H1 (cell line): Measurements from ENCODE around the gene BRD3OS. TPM values are rescaled to one million over a fixed set of nuclear protein-coding genes. Genes with fewer than 3 reads are reported as not detected.

Experiments used
- CREB1 ChIP-seq: IDR thresholded peaks from 2 replicates; pipeline ENCODE4 v1.6.1; 2012; ENCODE audit warnings: inconsistent platforms
- polyA plus RNA-seq, 7 experiments: library from polyadenylated mRNA; depleted of rRNA in 3 of 7; stranded (reverse) in 5 of 7; unstranded in 2 of 7; fragments of >200 nt in 5 of 7; fragments of 200-250 nt in 2 of 7; gene quantifications; 1 replicate in 5 of 7; 2 replicates in 1 of 7; 4 replicates in 1 of 7; pipeline versions ENCODE4 v1.2.1 to v1.2.3, GENCODE V29; 2011 to 2013; ENCODE audit warnings: missing spikeins in 2 of 7, mixed read lengths in 2 of 7
- total RNA-seq: library from RNA; stranded (reverse); fragmentation: NEBNext Ultra II Directional; extraction: Animal tissue kit (Norgen Biotek cat#: 25700); gene quantifications from 2 replicates; pipeline ENCODE4 v1.2.1, GENCODE V29; 2021
- TF ChIP-seq, protein P1 (sequence below), 3 experiments: IDR thresholded peaks; 1 replicate in 2 of 3; 2 replicates in 1 of 3; pipeline versions ENCODE4 v1.5.1 to v1.6.1; 2011; ENCODE audit warnings: low read length in 3 of 3, mild to moderate bottlenecking in 3 of 3, inconsistent platforms in 2 of 3, low read depth in 1 of 3, moderate library complexity in 1 of 3; ENCODE audit not compliant: insufficient read depth in 1 of 3; ENCODE audit errors: control extremely low read depth in 1 of 3

Gene BRD3OS
- total and polyA plus RNA-seq, 2 of the 8 experiments (the other 6 are each of a cell fraction or from before 2014, with no cell fraction given): 12.7 to 20.2 TPM

- TF ChIP-seq, protein P1, sequence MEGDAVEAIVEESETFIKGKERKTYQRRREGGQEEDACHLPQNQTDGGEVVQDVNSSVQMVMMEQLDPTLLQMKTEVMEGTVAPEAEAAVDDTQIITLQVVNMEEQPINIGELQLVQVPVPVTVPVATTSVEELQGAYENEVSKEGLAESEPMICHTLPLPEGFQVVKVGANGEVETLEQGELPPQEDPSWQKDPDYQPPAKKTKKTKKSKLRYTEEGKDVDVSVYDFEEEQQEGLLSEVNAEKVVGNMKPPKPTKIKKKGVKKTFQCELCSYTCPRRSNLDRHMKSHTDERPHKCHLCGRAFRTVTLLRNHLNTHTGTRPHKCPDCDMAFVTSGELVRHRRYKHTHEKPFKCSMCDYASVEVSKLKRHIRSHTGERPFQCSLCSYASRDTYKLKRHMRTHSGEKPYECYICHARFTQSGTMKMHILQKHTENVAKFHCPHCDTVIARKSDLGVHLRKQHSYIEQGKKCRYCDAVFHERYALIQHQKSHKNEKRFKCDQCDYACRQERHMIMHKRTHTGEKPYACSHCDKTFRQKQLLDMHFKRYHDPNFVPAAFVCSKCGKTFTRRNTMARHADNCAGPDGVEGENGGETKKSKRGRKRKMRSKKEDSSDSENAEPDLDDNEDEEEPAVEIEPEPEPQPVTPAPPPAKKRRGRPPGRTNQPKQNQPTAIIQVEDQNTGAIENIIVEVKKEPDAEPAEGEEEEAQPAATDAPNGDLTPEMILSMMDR (IDR thresholded peaks at IDR 0.05; ENCODE audit: control extremely low read depth in 1 of 3, insufficient read depth in 1 of 3, low read depth in 1 of 3, low read length in 3 of 3): peak in 2 of 3 experiments; percentile 56 to 94; a peak in 3 of 4 replicates
- TF ChIP-seq CREB1: no peak
These were observed 30.0 kb upstream of the BRD3OS start (continued) for GRCh38 chr9:133995012-133995896.
